Heart left ventricle (tissue), 16 donors: ENCODE data around the gene RBM22. TPM values are rescaled to one million over a fixed set of nuclear protein-coding genes. Genes with fewer than 3 reads are reported as not detected.

Experiments
- ATAC-seq, 4 donors: fragments of 200-7000 bp; cut with Tn5 transposase; one replicate each; pipeline ENCODE4 v1.9.1; 2020 to 2022; ENCODE audit warnings: moderate library complexity in 4 of 4, mild to moderate bottlenecking in 3 of 4, moderate number of reproducible peaks in 1 of 4
- DNase-seq, 5 donors: peaks; one replicate each; pipeline ENCODE4 v3.0.0-alpha.2; 2020
- H3K27ac ChIP-seq, 12 donors: fragments of 200-600 bp; sonication (generic) in 4 of 12; one replicate each; pipeline versions ENCODE4 v1.5.0 to v1.8.0; 2016 to 2022; ENCODE audit warnings: mild to moderate bottlenecking in 2 of 12
- H3K27me3 ChIP-seq, 9 donors: fragments of 200-600 bp; sonication (generic) in 2 of 9; one replicate each; pipeline versions ENCODE4 v1.5.1 to v1.8.0; 2016 to 2022; ENCODE audit warnings: mild to moderate bottlenecking in 3 of 9
- H3K36me3 ChIP-seq, 9 donors: fragments of 200-600 bp; sonication (generic) in 2 of 9; one replicate each; pipeline versions ENCODE4 v1.5.0 to v1.8.0; 2018 to 2022; ENCODE audit warnings: mild to moderate bottlenecking in 2 of 9
- H3K4me1 ChIP-seq, 12 donors: fragments of 200-600 bp; sonication (generic) in 4 of 12; one replicate each; pipeline versions ENCODE4 v1.5.0 to v1.8.0; 2016 to 2022; ENCODE audit warnings: mild to moderate bottlenecking in 3 of 12
- H3K4me3 ChIP-seq, 12 donors: fragments of 200-600 bp; sonication (generic) in 4 of 12; one replicate each; pipeline versions ENCODE4 v1.5.0 to v1.8.0; 2017 to 2022; ENCODE audit warnings: mild to moderate bottlenecking in 9 of 12, moderate library complexity in 4 of 12
- H3K9me3 ChIP-seq, 12 donors: fragments of 200-600 bp; sonication (generic) in 4 of 12; one replicate each; pipeline versions ENCODE4 v1.5.0 to v1.8.0; 2016 to 2022; ENCODE audit warnings: mild to moderate bottlenecking in 1 of 12
- POLR2A ChIP-seq, 2 donors: fragments of 450-650 bp; IDR thresholded peaks; one replicate each; pipeline ENCODE4 v1.6.1; 2017; ENCODE audit warnings: antibody characterized with exemption in 2 of 2, mild to moderate bottlenecking in 2 of 2, moderate library complexity in 2 of 2
- WGBS, 4 donors: extraction: QIAGEN DNeasy Blood & Tissue Kit in 2 of 4; methylation state at CpG; one replicate each; pipeline versions ENCODE4 v1.1.5 to v1.1.7; 2013 to 2018; 5-methylcytosine and 5-hydroxymethylcytosine counted together
- intact Hi-C, 10 donors: fragments of 100-400 bp; cut with DNase I; formaldehyde crosslinking; loops; one replicate each; pipeline versions ENCODE4 v1.11.1 to v1.14.2; 2022
- polyA plus RNA-seq, 2 donors: library from polyadenylated mRNA; stranded (reverse); fragments of 200-250 nt; gene quantifications; one replicate each; pipeline ENCODE4 v1.2.3, GENCODE V29; 2013
- total RNA-seq, 9 donors: library from RNA; depleted of rRNA in 2 of 9; stranded (reverse); fragments of >200 nt in 2 of 9; fragmentation: NEBNext Ultra II Directional in 3 of 9; extraction: Animal tissue kit (Norgen Biotek cat#: 25700) in 3 of 9; gene quantifications; one replicate each; pipeline versions ENCODE4 v1.1.0 to v1.2.4, GENCODE V29; 2016 to 2023
- TF ChIP-seq, protein P1 (sequence below), 12 donors: fragments of 200-600 bp; sonication (generic) in 4 of 12; IDR thresholded peaks; one replicate each; pipeline versions ENCODE4 v1.5.0 to v1.8.0; 2018 to 2022; ENCODE audit warnings: antibody characterized with exemption in 12 of 12, mild to moderate bottlenecking in 5 of 12
- donor health status: ischemic (EF 13 %, LVEDD 7.1; RV severe dilation, severe dysfunction).
- donor health status: healthy with polysubstance abuse.
- donor health status: DM: no; HTN: yes; CAD: no.
- donor health status: DM: no; HTN: no; CAD: no.
- donor health status: ischemic (EF 25% LVEDD 6.9; RV normal size, moderate dysfunction).
- donor health status: ischemic (EF 25% LVEDD 5.7; RV mildly dilated, moderate dysfunction).
- donor health status: healthy.
- donor health status: DM: yes; HTN: yes; CAD: no.
- donor health status: ischemic (EF 35%, LVEDD 5.7; RV mildly dilated, moderate dysfunction).
- donor health status: nonischemic (EF 11% LVEDD 7.7; RV severe dilation, severe dysfunction).
- donor health status: DM: yes; HTN: yes; CAD: no.
- donor health status: PGD.
- donor health status: ischemic (EF 29% LVEDD 5.4; RV normal size, mild dysfunction).
- donor health status: nonischemic (EF 23%, LVEDD 6.1; RV moderate dilation, normal function).

RBM22 gene
- total and polyA plus RNA-seq, 11 donors, result 19.2 to 42.3 (median 26.7) TPM

DNA sequence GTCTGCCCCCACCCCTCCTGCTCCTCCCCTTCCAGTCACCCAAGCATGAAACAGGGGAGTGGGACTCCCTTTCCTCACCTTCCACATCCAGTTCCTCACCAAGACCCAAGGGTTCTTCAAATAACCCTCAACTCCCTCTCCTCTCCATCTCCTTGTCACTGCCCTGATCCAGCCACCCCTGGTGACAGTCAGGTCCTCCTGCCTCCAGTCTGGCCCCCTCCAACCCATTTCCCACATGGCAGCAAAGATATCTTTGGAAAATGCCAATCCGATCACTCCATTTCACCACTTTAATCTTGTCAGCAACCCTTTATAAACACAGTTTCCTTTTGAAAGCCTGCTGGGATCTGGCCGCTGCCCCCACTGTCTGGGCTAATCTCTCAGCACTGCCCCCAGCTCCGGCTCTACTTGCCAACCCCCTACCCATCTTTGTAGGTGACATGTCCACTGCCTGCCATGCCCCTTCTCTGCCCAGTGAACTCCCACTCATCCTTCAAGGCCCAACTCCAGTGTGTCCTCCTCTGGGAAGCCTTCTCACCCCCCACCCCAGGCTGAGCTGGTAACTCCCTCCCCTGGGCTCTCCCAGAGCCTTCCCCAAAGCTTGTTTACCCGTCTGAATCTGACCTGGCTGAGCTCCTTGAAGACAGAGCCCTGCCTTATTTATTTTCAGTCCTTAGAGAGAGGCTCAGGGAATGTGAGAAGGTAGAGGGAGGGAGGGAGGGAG is 40.6 kb downstream of the RBM22 start:
- intact Hi-C loops, result no loop called here
- no peak for TF ChIP-seq POLR2A (IDR thresholded peaks at IDR 0.05)
- TF ChIP-seq, protein P1, sequence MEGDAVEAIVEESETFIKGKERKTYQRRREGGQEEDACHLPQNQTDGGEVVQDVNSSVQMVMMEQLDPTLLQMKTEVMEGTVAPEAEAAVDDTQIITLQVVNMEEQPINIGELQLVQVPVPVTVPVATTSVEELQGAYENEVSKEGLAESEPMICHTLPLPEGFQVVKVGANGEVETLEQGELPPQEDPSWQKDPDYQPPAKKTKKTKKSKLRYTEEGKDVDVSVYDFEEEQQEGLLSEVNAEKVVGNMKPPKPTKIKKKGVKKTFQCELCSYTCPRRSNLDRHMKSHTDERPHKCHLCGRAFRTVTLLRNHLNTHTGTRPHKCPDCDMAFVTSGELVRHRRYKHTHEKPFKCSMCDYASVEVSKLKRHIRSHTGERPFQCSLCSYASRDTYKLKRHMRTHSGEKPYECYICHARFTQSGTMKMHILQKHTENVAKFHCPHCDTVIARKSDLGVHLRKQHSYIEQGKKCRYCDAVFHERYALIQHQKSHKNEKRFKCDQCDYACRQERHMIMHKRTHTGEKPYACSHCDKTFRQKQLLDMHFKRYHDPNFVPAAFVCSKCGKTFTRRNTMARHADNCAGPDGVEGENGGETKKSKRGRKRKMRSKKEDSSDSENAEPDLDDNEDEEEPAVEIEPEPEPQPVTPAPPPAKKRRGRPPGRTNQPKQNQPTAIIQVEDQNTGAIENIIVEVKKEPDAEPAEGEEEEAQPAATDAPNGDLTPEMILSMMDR (IDR thresholded peaks at IDR 0.05), result no peak
- H3K4me1 ChIP-seq, result peaks cover 0 to 58% (median 33%) of the 10 kb centered on the region in 12 donors
- H3K9me3 ChIP-seq, result no peaks in the 10 kb centered on the region
- H3K27me3 ChIP-seq, result no peaks in the 10 kb centered on the region
- no peaks in the 10 kb centered on the region for H3K36me3 ChIP-seq
- H3K27ac ChIP-seq, result peak overlapping the region in 8 of 12 donors; percentile 17 to 96 (median 36)
- WGBS, 4 donors, result 44 to 54% (median 46%) methylated on average over 4 of the region's 4 CpGs
- DNase-seq, result no peak
- H3K4me3 ChIP-seq, result no peak overlapping the region
- no peak for ATAC-seq

DNA sequence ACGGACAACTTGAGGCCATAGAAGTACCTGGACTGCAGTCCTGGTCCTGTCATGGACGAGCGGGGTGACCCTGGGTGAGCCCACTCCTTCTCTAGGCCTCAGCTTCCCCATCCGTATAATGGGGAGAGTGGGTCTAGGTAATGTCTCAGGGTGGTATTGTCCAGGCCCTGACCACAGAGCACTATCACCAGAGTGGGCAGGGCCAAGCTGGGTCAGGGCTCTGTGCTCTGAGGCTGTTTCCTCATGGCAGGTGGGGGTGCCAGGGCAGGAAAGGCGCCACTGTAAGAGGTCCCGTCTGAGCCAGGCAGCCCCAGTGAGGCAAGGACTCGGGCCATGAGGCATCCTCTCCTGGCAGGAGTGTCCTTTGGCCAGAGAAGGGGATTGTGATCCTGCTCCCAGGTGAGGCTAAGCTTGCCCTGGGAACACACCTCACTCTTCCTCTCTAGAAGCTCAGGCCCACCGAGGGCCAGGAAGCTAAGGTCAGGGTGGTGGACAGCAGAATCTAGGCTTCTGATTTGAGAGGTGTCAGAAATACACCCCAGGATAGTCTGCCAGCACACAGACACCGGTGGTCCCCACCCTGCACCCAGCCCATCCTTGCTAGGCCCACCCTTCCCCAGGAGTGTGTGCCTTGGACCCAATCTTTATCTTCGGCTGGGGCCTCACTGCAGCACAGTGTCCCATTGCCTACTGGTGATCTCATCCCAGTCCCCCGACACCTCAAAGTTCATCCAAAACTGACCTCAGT is 41.3 kb downstream of the RBM22 start:
- H3K4me3 ChIP-seq, result no peak overlapping the region
- WGBS, 4 donors, result 78 to 89% (median 83%) methylated on average over 9 to 11 of the region's 11 CpGs
- peak overlapping the region in 7 of 12 donors; percentile 80 to 96 (median 90) for H3K27ac ChIP-seq

DNA sequence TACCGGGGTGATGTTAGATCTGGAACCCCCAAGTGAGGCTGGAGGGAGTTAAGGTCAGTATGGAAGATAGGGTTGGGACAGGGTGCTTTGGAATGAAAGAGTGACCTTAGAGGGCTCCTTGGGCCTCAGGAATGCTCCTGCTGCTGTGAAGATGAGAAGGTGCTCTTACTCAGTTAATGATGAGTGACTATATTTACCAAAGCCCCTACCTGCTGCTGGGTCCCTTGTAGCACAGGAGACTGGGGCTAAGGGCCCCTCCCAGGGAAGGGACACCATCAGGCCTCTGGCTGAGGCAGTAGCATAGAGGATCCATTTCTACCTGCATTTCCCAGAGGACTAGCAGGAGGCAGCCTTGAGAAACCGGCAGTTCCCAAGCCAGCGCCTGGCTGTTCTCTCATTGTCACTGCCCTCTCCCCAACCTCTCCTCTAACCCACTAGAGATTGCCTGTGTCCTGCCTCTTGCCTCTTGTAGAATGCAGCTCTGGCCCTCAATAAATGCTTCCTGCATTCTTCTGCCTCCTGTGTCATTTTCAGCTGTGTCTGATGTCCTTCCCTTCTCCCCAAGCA is 42.1 kb downstream of the RBM22 start:
- no peak overlapping the region for H3K4me3 ChIP-seq
- H3K27ac ChIP-seq, result peak overlapping the region in 11 of 12 donors; percentile 72 to 96 (median 89)
- no peaks in the 10 kb centered on the region for H3K9me3 ChIP-seq
- peaks cover 0 to 3% (median 0%) of the 10 kb centered on the region in 9 donors for H3K36me3 ChIP-seq
- DNase-seq (peak in 3 of 5 donors; percentile 17 to 37 (median 23)), ATAC-seq (no peak)
- H3K27me3 ChIP-seq, result no peaks in the 10 kb centered on the region
- TF ChIP-seq, protein P1 (IDR thresholded peaks at IDR 0.05), result no peak
- TF ChIP-seq POLR2A (IDR thresholded peaks at IDR 0.05), result no peak
- peaks cover 0 to 60% (median 35%) of the 10 kb centered on the region in 12 donors for H3K4me1 ChIP-seq
- 36 to 67% (median 53%) methylated on average over 3 of the region's 3 CpGs for WGBS, 4 donors
- intact Hi-C loops, result loop anchor here in 8 of 10 donors (2.0 to 10.0 kb wide), 7 partner anchors 42 to 204 kb away; partner anchors contain the start of gene RBM22 (in 2 of the 8)

More for the DNA sequence above, 41.3 kb downstream of the RBM22 start:
- peaks cover 0 to 1% (median 0%) of the 10 kb centered on the region in 9 donors for H3K36me3 ChIP-seq
- ATAC-seq, result no peak
- H3K4me1 ChIP-seq, result peaks cover 0 to 60% (median 34%) of the 10 kb centered on the region in 12 donors
- peak in 4 of 5 donors; percentile 13 to 50 (median 28) for DNase-seq
- no peaks in the 10 kb centered on the region for H3K27me3 ChIP-seq
- intact Hi-C loops, result loop anchor here in 8 of 10 donors (2.0 to 10.0 kb wide), 7 partner anchors 41 to 205 kb away; partner anchors contain the start of gene RBM22 (in 2 of the 8)
- H3K9me3 ChIP-seq, result no peaks in the 10 kb centered on the region
- no peak for TF ChIP-seq POLR2A (IDR thresholded peaks at IDR 0.05)
- TF ChIP-seq, protein P1 (IDR thresholded peaks at IDR 0.05), result no peak
